ENCODE measurements around the gene SULT4A1.

SULT4A1 gene

GRCh38 chr22:43860831-43861230 is 1.5 kb downstream of the SULT4A1 start:
- Mint-ChIP-seq H3K36me3 (ENCODE audit: low read depth) (peaks cover 15% of the 10 kb centered on the region), H3K4me1 (peaks cover 9% of the 10 kb centered on the region), H3K9me3 (peaks cover 21% of the 10 kb centered on the region), H3K4me3 (peak overlapping the region; percentile 78), H3K27me3 (ENCODE audit: low read depth, poor library complexity) (peaks cover 63% of the 10 kb centered on the region), H3K27ac (no peak overlapping the region)
- no peak for DNase-seq
- TF ChIP-seq CTCF (IDR thresholded peaks at IDR 0.05): no peak

- TF ChIP-seq CTCF (IDR thresholded peaks at IDR 0.05): no peak
- Mint-ChIP-seq H3K27ac (no peak overlapping the region), H3K9me3 (peaks cover 21% of the 10 kb centered on the region), H3K27me3 (ENCODE audit: low read depth, poor library complexity) (peaks cover 60% of the 10 kb centered on the region), H3K4me1 (peaks cover 9% of the 10 kb centered on the region), H3K4me3 (no peak overlapping the region), H3K36me3 (ENCODE audit: low read depth) (peaks cover 15% of the 10 kb centered on the region)
- no peak for DNase-seq
These were observed 2.2 kb downstream of the SULT4A1 start for GRCh38 chr22:43860126-43860525.

GRCh38 chr22:43859621-43860020 is 2.7 kb downstream of the SULT4A1 start:
- no peak for TF ChIP-seq CTCF (IDR thresholded peaks at IDR 0.05)
- no peak overlapping the region for H3K27ac Mint-ChIP-seq
- H3K4me1 Mint-ChIP-seq: peaks cover 9% of the 10 kb centered on the region
- no peak for DNase-seq
- peaks cover 55% of the 10 kb centered on the region for H3K27me3 Mint-ChIP-seq (ENCODE audit: low read depth, poor library complexity)
- H3K36me3 Mint-ChIP-seq (ENCODE audit: low read depth): peaks cover 15% of the 10 kb centered on the region
- no peak overlapping the region for H3K4me3 Mint-ChIP-seq
- peaks cover 21% of the 10 kb centered on the region for H3K9me3 Mint-ChIP-seq

GRCh38 chr22:43859176-43859575 is 3.1 kb downstream of the SULT4A1 start:
- Mint-ChIP-seq H3K4me1 (peaks cover 9% of the 10 kb centered on the region), H3K27ac (no peak overlapping the region), H3K4me3 (no peak overlapping the region), H3K27me3 (ENCODE audit: low read depth, poor library complexity) (peaks cover 50% of the 10 kb centered on the region), H3K9me3 (peaks cover 21% of the 10 kb centered on the region), H3K36me3 (ENCODE audit: low read depth) (peaks cover 15% of the 10 kb centered on the region)
- no peak for TF ChIP-seq CTCF (IDR thresholded peaks at IDR 0.05)
- DNase-seq: no peak

GRCh38 chr22:43858156-43858895 is 4.0 kb downstream of the SULT4A1 start:
- Mint-ChIP-seq H3K4me3 (no peak overlapping the region), H3K9me3 (peaks cover 21% of the 10 kb centered on the region), H3K27ac (no peak overlapping the region), H3K27me3 (ENCODE audit: low read depth, poor library complexity) (peaks cover 42% of the 10 kb centered on the region), H3K36me3 (ENCODE audit: low read depth) (peaks cover 15% of the 10 kb centered on the region), H3K4me1 (peaks cover 9% of the 10 kb centered on the region)
- TF ChIP-seq CTCF (IDR thresholded peaks at IDR 0.05): no peak
- DNase-seq: no peak

- H3K4me3 Mint-ChIP-seq: no peak overlapping the region
- H3K36me3 Mint-ChIP-seq (ENCODE audit: low read depth): peaks cover 15% of the 10 kb centered on the region
- H3K9me3 Mint-ChIP-seq: peaks cover 21% of the 10 kb centered on the region
- DNase-seq: no peak
- H3K4me1 Mint-ChIP-seq: peaks cover 14% of the 10 kb centered on the region
- H3K27ac Mint-ChIP-seq: no peak overlapping the region
- H3K27me3 Mint-ChIP-seq (ENCODE audit: low read depth, poor library complexity): peaks cover 33% of the 10 kb centered on the region
- TF ChIP-seq CTCF (IDR thresholded peaks at IDR 0.05): no peak
These were observed 4.9 kb downstream of the SULT4A1 start for GRCh38 chr22:43857367-43857766.
